Stimulated activated CD8-positive, alpha-beta memory T cell treated with anti-CD3 and anti-CD28 coated beads, Interleukin-15, amount 100 ng/mL, for 1 hour (primary cell): ENCODE measurements around the gene TCTA.

Source experiments
- DNase-seq: peaks from one replicate; pipeline ENCODE4 v3.0.0-alpha.2; 2020; ENCODE audit warnings: low read depth

TCTA gene

GRCh38 chr3:49460956-49461355, 48.7 kb downstream of the TCTA start:
- no peak for DNase-seq

GRCh38 chr3:49461443-49462171, 49.4 kb downstream of the TCTA start:
- DNase-seq = no peak

- DNase-seq = no peak
Observed at GRCh38 chr3:49462222-49462621, 50.0 kb downstream of the TCTA start.

GRCh38 chr3:49465270-49466034, 53.2 kb downstream of the TCTA start:
- no peak for DNase-seq
